ENCODE results near the gene CLIC5.
"Not testable (repeated sequence)": the region's sequence is repeated elsewhere in the genome, so short reads cannot be mapped to it uniquely, and the experiment has no call there.

CLIC5 gene

DNA sequence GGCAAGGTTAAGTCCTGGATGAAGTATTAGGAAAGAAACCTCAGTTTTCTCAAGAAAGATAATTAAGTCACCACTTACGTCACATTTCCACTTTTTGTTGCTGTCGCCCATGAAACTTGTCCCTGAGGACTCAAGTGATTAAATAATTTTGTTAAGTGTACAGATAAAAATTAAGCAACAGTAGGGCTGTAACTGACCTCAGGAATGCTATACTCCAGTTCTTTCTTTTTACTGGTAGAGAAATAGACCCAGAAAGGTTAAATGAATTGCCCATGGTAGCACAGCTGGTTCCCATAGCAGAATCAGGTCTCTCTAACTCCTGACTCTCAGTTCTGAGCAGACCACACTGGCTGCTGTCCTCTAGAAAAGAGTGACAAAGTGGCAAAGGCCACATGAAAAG lies 54.5 kb downstream of the CLIC5 start:
- DNase-seq = no peak

DNA sequence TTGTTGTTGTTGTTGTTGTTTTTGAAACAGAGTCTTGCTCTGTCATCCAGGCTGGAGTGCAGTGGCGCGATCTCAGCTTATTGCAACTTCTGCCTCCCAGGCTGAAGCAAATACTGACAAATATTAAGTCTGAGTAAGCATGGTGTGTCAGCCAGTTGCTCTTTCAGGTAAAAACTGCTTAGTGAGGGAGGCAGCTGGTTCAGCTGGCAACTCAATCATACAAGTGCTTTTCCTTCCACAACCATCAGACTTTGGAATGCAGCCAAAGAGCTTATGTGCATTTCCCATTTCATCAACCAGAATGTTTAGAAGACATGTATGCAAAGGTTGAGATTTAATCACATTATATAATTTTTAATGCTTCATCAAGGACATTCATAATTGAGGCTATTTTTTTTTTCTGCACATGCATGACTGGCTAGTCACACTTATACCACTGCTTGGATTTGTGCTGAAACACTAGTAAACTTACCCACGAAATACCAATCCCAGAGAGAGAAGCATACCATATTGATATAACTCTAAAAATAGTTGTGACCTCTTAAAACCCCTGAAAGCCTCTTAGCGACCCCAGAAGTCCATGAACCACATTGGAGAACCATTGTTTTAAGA lies 56.0 kb downstream of the CLIC5 start:
- peak; percentile 72 for DNase-seq

DNA sequence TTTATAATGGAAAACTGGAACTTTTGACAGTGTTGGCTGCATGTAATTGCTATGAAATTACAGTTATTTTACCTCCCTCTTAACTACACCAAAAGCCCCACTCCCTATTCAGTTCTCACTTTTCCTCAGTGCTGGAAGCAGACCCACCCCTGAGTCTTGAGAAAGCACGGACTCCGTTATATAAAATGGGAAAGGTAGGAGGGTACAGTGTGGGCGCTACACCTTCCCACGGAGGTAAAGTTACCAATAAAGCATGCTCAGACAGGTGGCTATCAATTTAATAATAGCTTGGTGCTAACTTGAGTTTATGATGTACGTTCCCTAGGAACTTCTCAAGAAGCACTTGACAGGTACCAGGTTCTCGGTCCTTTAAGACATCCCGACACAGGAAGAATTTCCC lies 59.0 kb downstream of the CLIC5 start:
- no peak for DNase-seq

DNA sequence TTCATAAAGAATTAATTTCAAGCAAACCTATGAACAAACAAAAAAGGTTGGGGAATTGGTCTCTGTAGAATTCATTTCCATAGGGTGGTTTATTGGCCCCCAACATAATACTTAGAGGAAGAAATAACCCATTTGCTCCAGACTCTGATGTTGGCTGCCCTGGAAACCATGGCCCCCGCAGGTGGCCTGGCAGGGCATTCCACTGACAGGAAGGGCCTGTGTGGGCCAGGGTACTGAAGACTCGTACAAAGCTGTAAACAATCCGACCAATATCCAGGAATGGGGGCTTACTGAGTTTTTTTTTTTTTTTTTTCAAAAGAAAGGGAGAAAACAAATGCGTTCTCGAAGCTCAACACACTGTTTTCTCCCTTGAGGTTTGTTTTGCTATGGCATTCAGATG lies 59.5 kb downstream of the CLIC5 start:
- DNase-seq = no peak

DNA sequence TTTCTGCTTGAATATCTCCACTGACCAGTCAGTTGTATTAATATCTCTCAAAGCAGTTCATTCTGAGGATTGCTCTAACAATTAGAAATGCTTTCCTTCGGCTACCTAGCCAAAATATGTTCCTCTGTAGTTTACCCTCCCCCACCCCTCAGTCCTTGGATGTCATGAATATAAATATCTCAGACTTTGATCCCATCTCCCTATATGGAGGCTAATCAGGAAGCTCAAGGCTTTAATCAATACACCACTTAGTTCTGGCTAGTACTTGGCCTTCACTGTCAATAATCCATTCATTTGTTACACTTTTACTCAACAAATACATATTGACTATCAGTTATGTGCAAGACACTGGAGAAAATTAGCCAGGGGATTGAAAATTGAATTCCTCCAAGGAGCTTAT lies 60.1 kb downstream of the CLIC5 start:
- no peak for DNase-seq

DNA sequence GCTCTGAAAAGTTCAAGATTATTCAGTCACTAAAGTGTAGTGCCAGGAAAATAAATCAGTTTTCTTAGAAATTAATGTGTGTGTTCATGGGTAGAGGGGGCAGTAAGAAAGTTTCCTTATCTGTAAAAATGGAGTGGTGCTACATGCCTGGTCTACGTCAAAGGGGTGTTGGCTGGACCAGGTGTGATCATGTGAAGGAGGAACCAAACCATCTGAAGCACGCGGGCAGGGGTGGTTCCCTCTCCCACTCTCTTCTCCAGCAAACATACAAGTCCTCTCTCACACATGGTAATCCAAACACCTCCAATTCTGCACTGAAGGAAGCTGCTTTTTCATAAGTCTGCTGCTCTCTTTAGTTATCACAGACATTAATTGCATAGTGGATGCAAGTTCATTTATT lies 63.1 kb downstream of the CLIC5 start:
- DNase-seq = no peak

DNA sequence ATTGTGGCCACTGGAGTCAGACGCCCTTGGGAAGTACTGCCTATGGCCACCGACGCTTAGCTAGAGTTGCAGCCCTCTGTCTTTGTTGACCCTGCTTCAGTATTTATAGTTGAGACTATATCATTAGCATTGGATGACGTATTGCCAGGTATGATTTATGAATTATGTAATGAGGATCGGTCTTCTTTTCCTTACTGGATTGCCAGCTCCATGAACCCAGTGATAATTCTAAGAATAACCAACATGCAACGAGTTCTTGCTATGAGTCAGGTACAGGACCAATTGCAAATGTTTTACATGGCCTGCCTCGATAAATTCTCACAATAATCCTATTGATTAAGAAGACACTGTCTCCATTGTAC lies 63.5 kb downstream of the CLIC5 start:
- DNase-seq = no peak

DNA sequence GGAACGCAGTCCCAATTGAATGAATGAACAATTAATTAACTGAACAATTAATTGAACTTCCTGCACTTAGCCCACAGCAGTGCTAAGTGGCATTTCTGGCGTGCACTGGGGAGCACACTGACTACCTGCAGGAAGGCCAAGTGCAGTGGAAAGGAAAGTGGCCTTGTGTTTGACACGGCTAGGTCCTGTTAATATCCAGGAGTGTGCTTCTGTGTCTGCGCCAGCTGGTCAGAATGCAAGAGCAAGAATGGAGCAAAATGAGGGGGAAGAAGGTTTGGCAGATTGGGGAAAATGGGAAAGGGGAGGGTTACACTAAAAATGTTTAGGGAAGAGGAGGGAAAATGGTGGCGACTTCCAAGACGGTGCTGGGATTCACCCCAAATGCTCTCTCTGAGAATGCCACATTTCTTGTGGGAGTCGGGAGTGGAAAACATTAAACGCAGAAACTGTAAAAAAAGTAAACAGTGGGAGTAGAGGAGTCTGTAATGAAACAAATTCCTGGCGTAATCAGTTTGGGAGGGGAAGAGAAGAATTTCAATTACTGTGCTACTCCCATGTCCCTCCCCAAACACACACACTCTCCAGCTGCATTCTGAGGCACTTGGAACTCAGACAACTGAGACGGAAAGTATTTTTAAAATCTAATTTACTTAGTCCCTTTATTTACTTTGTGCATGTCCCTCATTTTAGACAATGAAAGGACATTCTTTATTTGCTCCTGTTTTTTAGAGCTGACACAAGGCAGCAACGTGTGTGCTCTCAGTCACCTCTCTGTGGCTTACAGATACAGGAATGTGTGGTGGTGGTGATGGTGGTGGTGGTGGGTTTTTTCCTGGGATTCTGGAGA lies 64.1 kb downstream of the CLIC5 start:
- DNase-seq = no peak

DNA sequence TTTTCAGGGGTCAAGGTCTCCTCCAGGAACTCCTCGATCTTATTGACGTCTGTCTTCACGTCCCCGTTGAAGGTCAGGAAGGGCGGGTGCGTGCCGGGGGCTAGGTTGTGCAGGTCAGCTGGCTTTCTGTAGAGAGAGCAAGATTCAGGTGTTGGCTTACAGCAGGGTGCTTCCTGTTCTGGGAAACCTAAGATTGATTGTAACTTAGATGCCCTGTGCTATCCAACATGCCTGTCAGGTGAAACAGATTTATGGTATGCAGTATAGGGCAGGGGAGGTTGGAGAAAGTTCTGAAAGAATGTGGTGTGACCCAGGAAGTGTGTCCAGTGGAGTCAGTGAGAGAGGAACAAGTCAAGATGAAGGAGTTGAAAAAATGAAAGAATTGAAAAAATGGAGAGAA lies 66.4 kb downstream of the CLIC5 start:
- no peak for DNase-seq

DNA sequence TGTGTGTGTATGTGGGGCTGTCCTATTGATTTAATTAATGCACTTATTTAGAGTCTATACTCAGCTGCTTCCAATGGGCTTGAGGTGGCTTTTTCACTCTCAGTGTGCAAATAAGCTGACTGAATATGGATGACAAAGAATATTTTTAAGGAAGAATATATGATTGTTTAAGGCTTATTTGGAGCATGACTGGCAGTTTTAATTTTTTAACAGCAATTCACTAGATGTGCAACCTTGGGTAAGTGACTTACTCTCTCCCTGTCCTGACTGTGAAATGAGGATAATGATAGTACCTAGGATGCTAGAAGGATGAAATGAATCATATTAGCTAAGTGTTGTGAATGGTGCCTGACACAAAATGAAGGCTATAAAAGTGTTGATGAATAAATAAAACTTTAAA lies 67.9 kb downstream of the CLIC5 start:
- no peak for DNase-seq

DNA sequence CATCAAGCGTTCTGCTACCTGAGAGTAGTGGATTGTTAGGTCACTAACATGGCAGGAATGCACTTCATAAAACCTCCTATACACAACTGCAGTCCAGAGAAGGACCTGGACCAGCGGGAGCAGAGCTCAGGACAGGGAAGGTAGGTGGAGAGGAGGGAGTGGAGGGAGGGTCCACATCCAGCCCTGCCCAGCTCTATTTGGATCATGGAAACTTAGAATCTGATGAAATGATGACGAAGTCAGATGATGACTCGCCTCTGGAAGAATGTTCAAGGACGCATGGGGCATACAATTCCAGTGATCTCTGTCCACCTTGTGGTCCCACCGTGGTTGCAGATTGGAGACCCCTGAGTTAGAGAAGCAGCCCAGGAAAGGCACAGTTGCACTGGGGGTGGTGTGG lies 68.8 kb downstream of the CLIC5 start:
- DNase-seq = no peak

DNA sequence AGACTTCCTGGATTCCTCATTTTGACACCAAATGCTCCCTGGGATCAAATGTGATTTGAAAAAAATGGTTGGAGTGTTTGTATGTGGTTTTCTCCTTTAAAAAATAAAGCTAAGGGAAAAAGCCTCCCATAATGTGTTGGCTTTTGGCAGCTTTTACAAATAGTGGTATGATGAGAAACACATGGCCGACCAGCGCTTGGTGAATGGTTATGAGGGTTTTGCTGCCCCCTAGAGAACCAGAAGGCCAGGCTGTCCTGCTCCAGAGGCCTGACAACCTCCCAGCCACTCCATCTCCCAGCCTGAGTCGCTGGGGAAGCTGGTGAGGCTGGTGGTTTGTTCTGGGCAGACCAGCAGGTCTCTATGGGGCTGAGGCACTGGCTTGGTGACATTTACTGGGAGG lies 69.3 kb downstream of the CLIC5 start:
- no peak for DNase-seq

DNA sequence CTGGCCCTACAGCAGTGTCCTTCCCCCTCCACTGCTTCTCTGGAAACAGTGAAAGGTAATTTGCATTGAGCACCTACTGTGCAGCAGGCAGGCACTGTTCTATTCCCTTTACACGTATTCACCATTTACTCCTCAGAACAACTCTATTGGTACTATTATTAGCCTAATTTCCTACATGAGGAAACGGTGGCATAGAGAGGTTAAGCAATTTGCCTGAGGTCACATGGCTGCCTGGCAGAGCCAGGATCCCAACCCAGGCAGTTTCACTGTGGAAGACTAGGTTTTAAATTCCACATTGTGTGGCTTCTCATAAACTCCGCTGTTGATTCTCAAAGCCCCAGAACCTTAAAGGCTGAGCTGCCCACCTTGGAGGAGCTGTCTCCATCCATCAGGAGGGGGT lies 72.7 kb downstream of the CLIC5 start:
- DNase-seq = no peak

DNA sequence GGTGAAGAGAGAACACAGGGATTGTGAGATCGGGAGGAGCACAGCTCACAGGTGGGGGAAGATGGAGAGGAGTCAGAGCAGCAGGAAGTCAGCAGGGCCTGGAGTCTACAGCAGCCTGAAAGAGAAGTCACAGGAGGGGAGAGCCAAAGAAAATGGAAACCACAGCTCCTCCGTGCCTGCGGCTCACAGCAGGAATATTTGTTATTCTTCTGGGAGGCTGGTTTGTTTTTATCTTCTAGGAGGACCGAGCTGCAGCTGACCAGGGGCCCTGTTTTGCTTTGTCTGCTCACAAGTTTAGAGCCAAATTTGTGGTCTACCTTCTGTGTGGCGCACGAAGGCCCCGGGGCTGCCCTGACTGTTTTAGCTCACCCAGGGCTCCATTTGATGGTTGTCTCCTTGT lies 81.8 kb downstream of the CLIC5 start:
- no peak for DNase-seq

DNA sequence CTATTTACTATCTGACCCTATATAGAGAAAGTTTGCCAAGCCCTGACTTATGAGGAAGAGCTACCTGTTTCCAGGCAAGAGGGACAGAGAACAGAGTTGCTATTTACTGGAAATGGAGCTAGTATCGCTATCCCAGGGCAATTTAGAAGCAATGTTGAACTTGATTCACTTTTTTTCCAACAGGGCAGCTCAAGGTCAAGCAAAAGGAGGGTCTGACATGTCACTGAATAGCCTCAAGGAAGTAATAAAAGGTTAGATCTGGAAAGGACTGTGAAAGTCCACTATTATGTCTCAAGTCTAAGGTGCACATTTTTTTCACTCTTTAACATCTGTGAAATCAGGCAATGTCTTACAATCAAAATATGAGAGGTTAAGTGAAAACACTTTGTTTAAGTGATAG lies 84.4 kb downstream of the CLIC5 start:
- DNase-seq = no peak

DNA sequence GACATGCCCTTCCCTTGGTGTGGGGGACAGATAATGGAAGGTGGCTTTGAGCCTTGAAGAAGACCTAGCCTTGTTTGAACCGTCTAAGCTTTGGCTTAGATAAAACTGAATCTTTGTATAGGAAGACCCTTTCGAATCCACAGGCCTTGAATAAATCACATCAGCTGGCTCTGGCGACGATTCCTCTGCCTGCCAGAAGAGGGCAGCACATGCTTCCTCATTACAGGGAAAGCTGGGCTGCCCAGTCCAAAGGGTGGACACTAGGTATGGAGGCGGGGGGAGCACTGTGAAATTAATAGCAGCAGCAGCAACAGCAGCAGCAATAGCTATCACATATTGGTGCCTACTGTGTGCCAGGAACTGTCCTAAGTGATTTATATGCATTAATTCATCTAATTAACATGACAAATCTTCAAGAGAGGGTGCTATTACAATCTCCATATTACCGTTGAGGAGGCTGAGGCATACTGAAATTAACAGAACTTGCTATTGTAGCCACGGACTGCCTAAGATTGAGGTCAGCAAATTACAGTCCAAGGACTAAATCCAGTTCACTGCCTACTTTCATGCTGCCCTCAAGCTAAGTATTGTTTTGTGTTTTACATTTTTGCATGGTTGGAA lies 85.1 kb downstream of the CLIC5 start:
- DNase-seq = peak; percentile 34

DNA sequence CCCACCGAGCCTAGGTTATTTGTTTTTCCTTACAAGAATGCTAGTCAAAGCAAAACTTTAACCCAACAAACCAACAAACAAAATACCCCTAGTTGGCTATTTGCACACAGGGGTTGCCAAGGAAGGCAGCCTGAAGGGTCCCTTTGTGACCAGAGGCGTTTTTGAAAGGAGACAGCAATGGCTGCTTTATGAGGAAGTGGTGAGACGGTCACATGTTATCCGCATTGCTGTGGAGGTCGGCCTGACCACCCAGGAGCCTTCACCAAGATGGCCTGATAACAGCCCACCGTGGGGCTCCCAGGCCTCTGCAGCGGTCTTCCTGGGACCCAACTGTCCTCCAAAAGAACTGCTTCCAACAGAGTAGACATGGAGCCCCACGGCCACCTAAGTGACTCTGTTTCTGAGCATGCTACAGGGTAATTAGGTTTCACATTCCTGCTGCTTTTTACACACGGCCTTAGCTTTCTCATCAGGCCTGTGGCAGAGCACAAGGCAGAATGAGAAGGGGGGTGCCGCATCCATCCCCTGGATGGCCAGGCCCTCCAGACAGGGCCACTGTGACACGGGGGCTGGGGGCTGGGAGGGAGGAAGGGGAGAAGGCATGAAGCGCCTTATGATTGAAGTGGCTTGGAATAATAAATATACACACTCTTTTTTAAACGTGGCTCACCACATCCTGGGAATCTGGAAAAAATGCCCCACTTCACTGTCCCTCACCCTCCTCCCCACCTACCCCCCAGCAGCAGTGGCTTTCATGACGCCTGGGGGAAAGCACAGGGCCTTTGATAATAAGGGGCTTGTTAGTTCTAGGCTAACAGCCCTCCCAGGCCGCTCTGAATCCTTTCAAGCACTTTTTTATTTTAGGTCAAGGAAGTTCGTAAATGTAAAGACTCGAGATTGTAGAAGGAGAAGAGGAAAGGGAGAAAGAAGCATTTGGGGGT lies 86.0 kb downstream of the CLIC5 start:
- DNase-seq = no peak

DNA sequence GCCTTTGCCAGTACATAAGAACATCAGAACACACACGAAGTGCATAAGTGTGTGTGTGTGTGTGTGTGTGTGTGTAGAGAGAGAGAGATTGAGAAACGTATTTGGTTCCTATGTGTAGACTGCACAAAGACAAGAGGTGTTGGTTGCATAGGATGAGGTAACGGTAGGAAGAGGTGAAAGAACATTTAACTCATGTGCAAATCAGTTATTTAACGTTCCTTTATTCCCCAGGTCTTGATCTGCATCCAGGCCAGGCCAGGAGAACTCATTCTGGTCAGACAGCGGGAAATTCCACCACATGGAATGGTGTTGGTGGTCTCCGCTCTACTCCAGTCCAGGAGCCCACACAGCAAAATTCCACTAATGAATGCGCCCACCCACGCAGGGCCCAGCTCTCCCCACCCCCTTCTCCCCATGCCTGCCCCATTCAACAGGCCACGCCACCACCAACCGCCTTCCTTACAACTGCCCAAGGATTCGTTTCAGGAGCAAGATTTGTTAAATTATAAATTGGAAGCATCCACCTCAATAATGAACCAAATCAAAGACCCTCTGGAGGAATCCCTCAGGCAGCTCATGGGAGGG lies 86.8 kb downstream of the CLIC5 start:
- no peak for DNase-seq

DNA sequence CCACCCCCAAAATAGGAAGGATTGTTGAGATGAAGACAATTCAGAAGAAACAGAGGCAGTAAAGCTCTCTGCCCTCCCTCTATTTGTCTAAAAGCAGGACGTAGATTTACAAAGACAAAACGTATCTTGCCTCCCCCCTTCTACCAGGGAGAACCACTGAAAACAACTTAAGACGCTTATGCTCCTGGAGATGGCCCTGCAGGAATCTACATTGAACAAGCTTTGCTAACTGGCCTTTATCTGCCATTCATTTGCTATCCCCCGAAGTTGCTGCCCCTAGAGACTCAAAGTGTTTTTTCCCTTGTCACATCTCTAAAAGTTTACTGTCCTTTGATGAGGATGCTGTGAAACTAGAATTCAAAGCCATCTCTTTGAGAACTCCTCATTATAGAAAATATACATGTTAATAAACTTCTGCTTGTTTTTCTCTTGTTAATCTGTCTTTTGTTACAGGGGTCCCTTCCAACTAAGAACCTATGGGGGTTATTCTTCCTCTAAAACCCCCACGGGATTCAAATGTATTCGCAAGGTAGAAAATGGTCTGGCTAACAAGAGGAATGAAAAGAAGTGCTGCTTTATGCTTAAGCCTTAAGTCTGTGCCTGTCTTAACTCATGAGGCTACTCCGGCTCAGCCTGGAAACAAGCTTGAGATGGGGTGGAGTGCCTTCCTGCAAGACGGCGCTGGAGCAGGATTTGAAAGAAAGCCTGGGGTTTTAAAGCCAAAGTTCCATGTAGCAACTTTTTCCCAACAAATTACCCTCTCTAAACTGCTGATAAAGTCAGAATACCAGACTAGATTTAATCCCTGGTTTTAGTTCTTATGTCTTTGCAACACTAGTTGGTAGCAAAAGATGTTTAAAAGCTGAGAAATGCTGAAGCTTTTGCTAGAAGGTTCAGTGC lies 88.0 kb downstream of the CLIC5 start:
- DNase-seq = no peak

DNA sequence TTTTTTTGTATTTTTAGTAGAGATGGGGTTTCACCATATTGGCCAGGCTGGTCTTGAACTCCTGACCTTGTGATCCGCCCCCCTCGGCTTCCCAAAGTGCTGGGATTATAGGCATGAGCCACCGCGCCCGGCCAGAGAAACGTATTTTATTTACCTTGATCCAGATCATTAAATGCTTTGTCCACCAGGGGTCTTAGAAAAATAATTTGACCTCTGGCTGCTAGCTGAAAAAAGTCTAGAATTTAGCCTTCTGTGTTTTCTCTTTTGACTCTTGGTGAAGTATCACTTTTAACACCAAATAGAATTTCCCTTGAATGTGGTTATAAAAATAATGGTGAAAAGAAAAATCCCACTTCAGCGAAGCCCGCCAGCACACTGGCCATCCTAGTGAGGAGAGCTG lies 89.2 kb downstream of the CLIC5 start:
- DNase-seq = not testable (repeated sequence)

DNA sequence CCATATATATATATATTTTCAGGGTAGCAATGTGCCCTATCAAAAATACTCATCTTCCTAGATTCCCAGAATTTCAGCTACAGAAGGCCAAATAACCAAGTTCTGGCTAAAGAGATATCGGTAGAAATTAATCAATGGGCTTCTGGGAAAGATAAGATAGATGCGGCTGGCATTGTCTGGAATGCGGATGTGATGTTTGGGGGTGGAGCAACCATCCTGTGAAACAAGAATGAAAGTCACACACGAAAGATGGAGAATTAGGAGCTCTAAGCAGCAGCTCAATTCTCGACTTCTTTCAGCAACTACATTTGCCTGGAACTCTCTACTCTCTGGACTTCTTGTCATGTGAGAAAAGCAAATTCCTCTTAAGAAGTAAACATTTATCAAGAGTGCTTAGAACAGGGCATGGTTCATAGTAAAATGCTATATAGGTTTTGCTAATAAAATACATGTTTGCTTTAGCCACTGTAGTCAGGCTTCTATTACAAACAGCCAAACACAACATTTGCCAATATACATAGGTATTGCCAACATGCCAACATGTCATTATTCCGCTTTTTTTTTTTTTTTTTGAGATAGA lies 90.8 kb downstream of the CLIC5 start:
- no peak for DNase-seq

All from NCI-H2029 (cell line).